H1 (cell line): ENCODE measurements around the gene CERKL. TPM values are rescaled to one million over a fixed set of nuclear protein-coding genes. Genes with fewer than 3 reads are reported as not detected.

Experiments
- CTCF ChIA-PET: fragments of 300-600 bp; sonication (Branson Sonifier 250); formaldehyde crosslinking; loops from one replicate; lab custom pipeline; 2021; ENCODE audit not compliant: partially characterized antibody; lab: Charles Lee
- POLR2A ChIA-PET: fragments of 300-600 bp; sonication (Branson Sonifier 250); formaldehyde crosslinking; loops from one replicate; lab custom pipeline; 2021; ENCODE audit warnings: inconsistent platforms; ENCODE audit not compliant: partially characterized antibody; lab: Charles Lee
- DNase-seq, 2 experiments: peaks; one replicate each; pipeline versions ENCODE4 v3.0.0 to v3.0.0-alpha.2; 2010 to 2022; ENCODE audit warnings: low spot score in 2 of 2, low read depth in 1 of 2, mixed read lengths in 1 of 2
- FAIRE-seq: peaks from 2 replicates; lab custom pipeline; 2011; peaks lifted over from hg19 to GRCh38; lab: Jason Lieb, UNC
- H2AFZ ChIP-seq: 2 replicates; pipeline ENCODE4 v1.8.1; 2012; ENCODE audit warnings: low read length, inconsistent platforms
- H2AK5ac ChIP-seq: 2 replicates; pipeline ENCODE4 v1.6.1; 2013; ENCODE audit warnings: low read depth, low read length
- H2BK120ac ChIP-seq: replicated peaks from 2 replicates; pipeline ENCODE3; 2013; ENCODE audit warnings: low read depth, low read length, inconsistent platforms
- H2BK12ac ChIP-seq: 2 replicates; pipeline ENCODE4 v1.6.1; 2013; ENCODE audit warnings: low read depth, low read length
- H2BK15ac ChIP-seq: 2 replicates; pipeline ENCODE4 v1.6.1; 2013; ENCODE audit warnings: low read length
- H2BK20ac ChIP-seq: 2 replicates; pipeline ENCODE4 v1.6.1; 2013; ENCODE audit warnings: low read length
- H2BK5ac ChIP-seq: 2 replicates; pipeline ENCODE4 v1.6.1; 2013; ENCODE audit warnings: low read depth, low read length
- H3K14ac ChIP-seq: 2 replicates; pipeline ENCODE4 v1.6.1; 2013; ENCODE audit warnings: inconsistent platforms; ENCODE audit not compliant: insufficient read length
- H3K18ac ChIP-seq: 2 replicates; pipeline ENCODE4 v1.6.1; 2013; ENCODE audit warnings: low read length; ENCODE audit errors: extremely low read depth
- H3K23ac ChIP-seq: 2 replicates; pipeline ENCODE4 v1.6.1; 2013; ENCODE audit warnings: inconsistent platforms; ENCODE audit not compliant: insufficient read length
- H3K23me2 ChIP-seq: 2 replicates; pipeline ENCODE4 v1.6.1; 2013; ENCODE audit warnings: low read depth, low read length
- H3K27ac ChIP-seq: 2 replicates; pipeline ENCODE4 v1.6.1; 2011; ENCODE audit warnings: low read depth, low read length, inconsistent platforms
- H3K27me3 ChIP-seq, 4 experiments: replicated peaks in 1 of 4; 1 replicate in 1 of 4; 2 replicates in 3 of 4; pipeline versions ENCODE4 v1.6.1 to v1.8.1; 2011 to 2013; ENCODE audit warnings: low read length in 3 of 4, mild to moderate bottlenecking in 3 of 4, inconsistent platforms in 2 of 4, mixed read lengths in 2 of 4, moderate library complexity in 1 of 4; ENCODE audit not compliant: control insufficient read depth in 3 of 4, insufficient read depth in 3 of 4; ENCODE audit errors: extremely low read depth in 1 of 4
- H3K36me3 ChIP-seq, 4 experiments: 2 replicates each; pipeline versions ENCODE4 v1.6.1 to v1.8.1; 2011 to 2013; ENCODE audit warnings: mild to moderate bottlenecking in 4 of 4, low read length in 3 of 4, moderate library complexity in 2 of 4, control low read depth in 1 of 4, inconsistent platforms in 1 of 4; ENCODE audit not compliant: insufficient read depth in 4 of 4, control insufficient read depth in 2 of 4
- H3K4ac ChIP-seq: replicated peaks from 2 replicates; pipeline ENCODE3; 2013; ENCODE audit warnings: low read length, low read depth, mixed read lengths, inconsistent platforms; ENCODE audit not compliant: insufficient read length
- H3K4me1 ChIP-seq, 4 experiments: replicated peaks in 1 of 4; 1 replicate in 1 of 4; 2 replicates in 3 of 4; pipeline versions ENCODE4 v1.6.1 to v1.8.1; 2011 to 2013; ENCODE audit warnings: low read length in 3 of 4, inconsistent platforms in 2 of 4, mixed read lengths in 1 of 4; ENCODE audit not compliant: insufficient read depth in 4 of 4, control insufficient read depth in 3 of 4
- H3K4me2 ChIP-seq, 2 experiments: 2 replicates each; pipeline versions ENCODE4 v1.6.1 to v1.8.1; 2011 to 2013; ENCODE audit warnings: low read depth in 2 of 2, low read length in 2 of 2, control low read depth in 1 of 2, inconsistent platforms in 1 of 2, mild to moderate bottlenecking in 1 of 2; ENCODE audit not compliant: insufficient read depth in 1 of 2
- H3K4me3 ChIP-seq, 4 experiments: fragments of 200-600, 300-600 bp in 1 of 4; sonication (generic), shearing (Covaris generic), sonication (Bioruptor Twin) in 1 of 4; 2 replicates each; pipeline versions ENCODE4 v1.5.1 to v1.8.1; 2011 to 2016; ENCODE audit warnings: low read length in 4 of 4, low read depth in 3 of 4, control low read depth in 2 of 4, inconsistent platforms in 2 of 4, mild to moderate bottlenecking in 2 of 4, mixed read lengths in 1 of 4, moderate library complexity in 1 of 4; ENCODE audit not compliant: insufficient read depth in 2 of 4; ENCODE audit errors: extremely low read depth in 1 of 4
- H3K56ac ChIP-seq: replicated peaks from 2 replicates; pipeline ENCODE3; 2013; ENCODE audit warnings: low read depth, mild to moderate bottlenecking, mixed read lengths, low read length, inconsistent platforms; ENCODE audit not compliant: insufficient read length
- H3K79me1 ChIP-seq: 2 replicates; pipeline ENCODE4 v1.6.1; 2013; ENCODE audit warnings: low read depth, low read length, control low read depth
- H3K79me2 ChIP-seq, 2 experiments: 2 replicates each; pipeline versions ENCODE4 v1.6.1 to v1.8.1; 2012 to 2013; ENCODE audit warnings: low read length in 2 of 2, mild to moderate bottlenecking in 2 of 2, inconsistent platforms in 1 of 2; ENCODE audit not compliant: insufficient read depth in 2 of 2, control insufficient read depth in 1 of 2
- H3K9ac ChIP-seq, 4 experiments: replicated peaks in 1 of 4; 1 replicate in 1 of 4; 2 replicates in 3 of 4; pipeline versions ENCODE4 v1.6.1 to v1.8.1; 2011 to 2013; ENCODE audit warnings: low read depth in 3 of 4, low read length in 3 of 4, control low read depth in 2 of 4, mild to moderate bottlenecking in 2 of 4, moderate library complexity in 2 of 4, inconsistent platforms in 1 of 4; ENCODE audit errors: extremely low read depth in 1 of 4
- H3K9me3 ChIP-seq, 2 experiments: 2 replicates each; pipeline versions ENCODE4 v1.6.1 to v1.8.1; 2012 to 2013; ENCODE audit warnings: mild to moderate bottlenecking in 2 of 2, moderate library complexity in 2 of 2, control low read depth in 1 of 2, inconsistent platforms in 1 of 2, low read depth in 1 of 2, low read length in 1 of 2, mixed read lengths in 1 of 2; ENCODE audit not compliant: insufficient read depth in 2 of 2
- H4K20me1 ChIP-seq, 2 experiments: replicated peaks in 1 of 2; 2 replicates each; pipeline versions ENCODE3 to v1.8.1; 2011 to 2013; ENCODE audit warnings: inconsistent platforms in 2 of 2, low read length in 2 of 2, mild to moderate bottlenecking in 1 of 2; ENCODE audit not compliant: insufficient read depth in 2 of 2, control insufficient read depth in 1 of 2
- H4K5ac ChIP-seq: 2 replicates; pipeline ENCODE4 v1.6.1; 2013; ENCODE audit warnings: low read length, low read depth, mixed read lengths, inconsistent platforms; ENCODE audit not compliant: insufficient read length
- H4K8ac ChIP-seq: 2 replicates; pipeline ENCODE4 v1.8.0; 2013; ENCODE audit warnings: mild to moderate bottlenecking, moderate library complexity, low read length, inconsistent platforms; ENCODE audit not compliant: insufficient read depth; ENCODE audit errors: extremely low read depth
- H4K91ac ChIP-seq: replicated peaks from 2 replicates; pipeline ENCODE3; 2013; ENCODE audit warnings: low read length, mixed read lengths, inconsistent platforms; ENCODE audit not compliant: insufficient read length
- BCL11A ChIP-seq, 2 experiments: IDR thresholded peaks; one replicate each; pipeline ENCODE4 v1.6.1; 2011; ENCODE audit warnings: low read depth in 2 of 2, low read length in 2 of 2, mild to moderate bottlenecking in 2 of 2
- CBX8 ChIP-seq: fragments of 300-800, 300-1000 bp; sonication (generic); IDR thresholded peaks from 2 replicates; pipeline ENCODE4 v1.7.1; 2016; ENCODE audit warnings: low read depth, low read length, borderline replicate concordance
- CEBPB ChIP-seq: IDR thresholded peaks from 2 replicates; pipeline ENCODE4 v1.6.1; 2012; ENCODE audit warnings: low read depth, low read length
- CHD2 ChIP-seq: IDR thresholded peaks from 2 replicates; pipeline ENCODE4 v1.6.1; 2012; ENCODE audit warnings: low read length, improper control_type of control experiment
- HDAC6 ChIP-seq: IDR thresholded peaks from one replicate; pipeline ENCODE4 v1.7.1; 2012; ENCODE audit warnings: low read depth, mild to moderate bottlenecking, inconsistent platforms, low read length, moderate library complexity
- KDM1A ChIP-seq: fragments of 200-600, 300-600 bp; sonication (generic); IDR thresholded peaks from 2 replicates; pipeline ENCODE4 v1.7.1; 2016; ENCODE audit warnings: mild to moderate bottlenecking, low read length, borderline replicate concordance
- MAX ChIP-seq: IDR thresholded peaks from 2 replicates; pipeline ENCODE4 v1.6.1; 2012; ENCODE audit warnings: inconsistent platforms
- NRF1 ChIP-seq: IDR thresholded peaks from 2 replicates; pipeline ENCODE4 v1.6.1; 2011; ENCODE audit warnings: mild to moderate bottlenecking, low read depth, low read length, improper control_type of control experiment
- PHF8 ChIP-seq: fragments of 200-600 bp; sonication (generic); conservative IDR thresholded peaks from 2 replicates; pipeline ENCODE4 v1.7.1; 2012; ENCODE audit warnings: low read depth, mild to moderate bottlenecking, inconsistent platforms, low read length, moderate library complexity
- POLR2AphosphoS5 ChIP-seq: IDR thresholded peaks from 2 replicates; pipeline ENCODE4 v1.6.1; 2011; ENCODE audit warnings: low read depth, low read length
- RNF2 ChIP-seq: fragments of 200-900, 300-1000 bp; sonication (generic); IDR thresholded peaks from 2 replicates; pipeline ENCODE4 v1.7.1; 2016; ENCODE audit warnings: borderline replicate concordance, low read depth, mild to moderate bottlenecking, antibody characterized with exemption, low read length; ENCODE audit not compliant: poor library complexity, severe bottlenecking; ENCODE audit errors: missing control alignments
- SIX5 ChIP-seq: IDR thresholded peaks from 2 replicates; pipeline ENCODE4 v1.6.1; 2011; ENCODE audit warnings: mild to moderate bottlenecking, low read depth, low read length
- SP2 ChIP-seq: IDR thresholded peaks from 2 replicates; pipeline ENCODE4 v1.6.1; 2012; ENCODE audit warnings: mild to moderate bottlenecking, low read length, inconsistent platforms
- TAF7 ChIP-seq: optimal IDR thresholded peaks from 2 replicates; pipeline ENCODE3; 2011; ENCODE audit warnings: low read depth, mild to moderate bottlenecking, inconsistent platforms, low read length, moderate library complexity, borderline replicate concordance
- TCF12 ChIP-seq: IDR thresholded peaks from 2 replicates; pipeline ENCODE4 v1.6.1; 2011; ENCODE audit warnings: low read depth, mild to moderate bottlenecking, low read length
- WGBS, 2 experiments: shearing (Covaris generic) in 1 of 2; methylation state at CpG; one replicate each; pipeline versions ENCODE4 v1.1.6 to v1.1.7; 2013 to 2015; ENCODE audit warnings: low lambda C conversion rate in 2 of 2, mixed read lengths in 2 of 2, inconsistent platforms in 1 of 2, low coverage in 1 of 2, missing lambda C conversion rate in 1 of 2; ENCODE audit not compliant: insufficient replicate concordance in 2 of 2, insufficient coverage in 1 of 2, insufficient read length in 1 of 2; ENCODE audit errors: extremely low coverage in 1 of 2, missing lambda C conversion rate in 1 of 2; 5-methylcytosine and 5-hydroxymethylcytosine counted together
- polyA plus RNA-seq, 7 experiments: library from polyadenylated mRNA; depleted of rRNA in 3 of 7; stranded (reverse) in 5 of 7; unstranded in 2 of 7; fragments of >200 nt in 5 of 7; fragments of 200-250 nt in 2 of 7; gene quantifications; 1 replicate in 5 of 7; 2 replicates in 1 of 7; 4 replicates in 1 of 7; pipeline versions ENCODE4 v1.2.1 to v1.2.3, GENCODE V29; 2011 to 2013; ENCODE audit warnings: missing spikeins in 2 of 7, mixed read lengths in 2 of 7
- total RNA-seq: library from RNA; stranded (reverse); fragmentation: NEBNext Ultra II Directional; extraction: Animal tissue kit (Norgen Biotek cat#: 25700); gene quantifications from 2 replicates; pipeline ENCODE4 v1.2.1, GENCODE V29; 2021

CERKL gene
- total and polyA plus RNA-seq, 2 of the 8 experiments (the other 6 are each of a cell fraction or from before 2014, with no cell fraction given): 0.05 TPM; not detected in 1

- Histone ChIP-seq H2BK12ac (no peak overlapping the region), H3K36me3 (no peaks in the 10 kb centered on the region), H3K4me3 (no peak overlapping the region), H2BK15ac (no peak overlapping the region), H3K79me2 (no peaks in the 10 kb centered on the region), H3K9me3 (no peaks in the 10 kb centered on the region; a peak in 1 of 4 replicates), H3K4ac (no peak overlapping the region), H4K91ac (no peak overlapping the region), H2BK5ac (no peak overlapping the region), H3K56ac (no peak overlapping the region), H2BK120ac (no peak overlapping the region), H4K5ac (no peak overlapping the region), H3K27me3 (no peaks in the 10 kb centered on the region), H2AFZ (no peak overlapping the region), H3K23me2 (no peaks in the 10 kb centered on the region), H3K27ac (no peak overlapping the region), H3K14ac (no peak overlapping the region), H3K79me1 (no peaks in the 10 kb centered on the region), H4K20me1 (no peaks in the 10 kb centered on the region), H2AK5ac (no peak overlapping the region), H3K23ac (no peak overlapping the region), H3K9ac (no peak overlapping the region), H3K4me1 (no peaks in the 10 kb centered on the region), H3K4me2 (no peak overlapping the region), H2BK20ac (no peak overlapping the region), H4K8ac (no peak overlapping the region), H3K18ac (no peak overlapping the region)
- no peak for TF ChIP-seq MAX
- TF ChIP-seq TAF7: no peak
- no peak for TF ChIP-seq POLR2AphosphoS5
- TF ChIP-seq KDM1A: no peak
- no peak for TF ChIP-seq TCF12
- no peak for TF ChIP-seq CHD2
- no peak for TF ChIP-seq CBX8
- TF ChIP-seq NRF1: no peak
- no peak for TF ChIP-seq PHF8
- TF ChIP-seq SIX5: no peak
- no peak for TF ChIP-seq HDAC6
- no peak for TF ChIP-seq CEBPB
- no peak for TF ChIP-seq RNF2
- TF ChIP-seq SP2: no peak
- no peak for TF ChIP-seq BCL11A (IDR thresholded peaks at IDR 0.05; ENCODE audit: low read depth in 2 of 2, low read length in 2 of 2)
- POLR2A ChIA-PET: no interaction called here
- DNase-seq (no peak), FAIRE-seq (no peak)
- CTCF ChIA-PET: interaction anchor here (0.6 to 1.7 kb wide), 5 partner anchors 15 to 1239 kb away, joined by 3 to 7 read pairs (median 3); no protein-coding TSS in a partner anchor
- WGBS, 2 experiments: 94% methylated on average over 1 of the region's 1 CpG; no CpG with 5 or more reads in 1 of the 2 experiments
These were observed 54.9 kb downstream of the CERKL start for GRCh38 chr2:181602017-181602416.
